T-helper 1 cell treated with Interleukin-12 subunit alpha and Interleukin-12 subunit beta and Interleukin-4 antibody, amounts not matched to agents 30 μg/mL and 1 μg/mL, for 36 hours (primary cell): ENCODE results near the gene STK32B.

Experiments used
- H3K27ac Mint-ChIP-seq: one replicate; pipeline ENCODE4 v1.8.0; 2021; ENCODE audit warnings: mild to moderate bottlenecking, mixed read lengths
- H3K27me3 Mint-ChIP-seq: one replicate; pipeline ENCODE4 v1.8.0; 2021; ENCODE audit warnings: low read depth, mixed read lengths
- H3K36me3 Mint-ChIP-seq: one replicate; pipeline ENCODE4 v1.8.0; 2021; ENCODE audit warnings: low read depth, mixed read lengths
- H3K4me1 Mint-ChIP-seq: one replicate; pipeline ENCODE4 v1.8.0; 2021; ENCODE audit warnings: low read depth, mixed read lengths
- H3K4me3 Mint-ChIP-seq: one replicate; pipeline ENCODE4 v1.8.0; 2021; ENCODE audit warnings: mild to moderate bottlenecking, moderate library complexity, mixed read lengths
- H3K9me3 Mint-ChIP-seq: one replicate; pipeline ENCODE4 v1.8.0; 2021; ENCODE audit warnings: mixed read lengths

The STK32B gene

DNA sequence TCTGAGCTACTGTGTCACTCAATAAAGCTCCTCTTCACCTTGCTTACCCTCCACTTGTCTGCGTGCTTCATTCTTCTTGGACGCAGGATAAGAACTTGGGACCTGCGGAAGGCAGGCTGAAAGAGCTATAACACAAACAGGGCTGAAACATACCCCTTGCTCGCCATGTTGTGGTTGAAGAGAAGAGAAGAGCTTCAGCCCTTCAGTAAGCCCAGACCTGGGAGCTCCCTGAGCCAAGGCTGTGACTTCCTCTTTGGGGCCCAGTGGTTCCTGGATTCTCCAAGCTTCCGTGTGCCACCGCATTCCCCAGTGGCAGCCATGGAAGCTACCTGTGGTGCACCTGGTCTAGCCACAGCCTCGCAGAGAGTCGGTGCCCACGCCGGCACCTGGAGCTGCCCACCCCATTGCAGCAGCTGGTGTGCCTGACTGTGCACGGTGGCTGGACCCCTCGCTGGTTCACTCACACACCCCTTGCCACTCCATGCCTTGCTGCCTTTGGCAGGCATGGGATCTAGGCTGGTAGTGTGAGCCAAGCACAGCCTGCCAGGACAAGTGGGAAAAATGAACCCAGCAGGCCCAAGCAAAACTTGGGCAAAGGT, 496.5 kb downstream of the STK32B start:
- H3K9me3 Mint-ChIP-seq, result peaks cover 22% of the 10 kb centered on the region
- no peaks in the 10 kb centered on the region for H3K27me3 Mint-ChIP-seq
- no peaks in the 10 kb centered on the region for H3K4me1 Mint-ChIP-seq
- no peaks in the 10 kb centered on the region for H3K36me3 Mint-ChIP-seq
- no peak overlapping the region for H3K27ac Mint-ChIP-seq
- H3K4me3 Mint-ChIP-seq, result no peak overlapping the region
